ENCODE results near the gene SETD2.

The SETD2 gene

GRCh38 chr3:47163169-47164006, 525 bp downstream of the SETD2 start:
- H3K4me2 ChIP-seq (ENCODE audit: insufficient read depth, low read length), result peak overlapping the region; percentile 89
- peak overlapping the region; percentile 70 to 89 for H3K4me3 ChIP-seq (ENCODE audit: low read depth in 1 of 2, low read length in 2 of 2)
- DNase-seq (peak; percentile 50), ATAC-seq (ENCODE audit: insufficient read depth, low read depth) (peak; percentile 31)
- no peak for TF ChIP-seq EZH2 (IDR thresholded peaks at IDR 0.05; ENCODE audit: borderline replicate concordance, low read depth, low read length, severe bottlenecking)
- no peak for TF ChIP-seq CTCF (IDR thresholded peaks at IDR 0.05; ENCODE audit: borderline replicate concordance, extremely low read depth, low read length, poor library complexity, severe bottlenecking)
- peak overlapping the region; percentile 89 for H3K9ac ChIP-seq (ENCODE audit: low read depth, low read length)
- peaks cover 46% of the 10 kb centered on the region for H3K4me1 ChIP-seq (ENCODE audit: insufficient read depth, low read length)
- H3K79me2 ChIP-seq (ENCODE audit: insufficient read depth, low read length), result peaks cover 80% of the 10 kb centered on the region
- no peaks in the 10 kb centered on the region for H3K9me3 ChIP-seq (ENCODE audit: insufficient read depth, low read length, severe bottlenecking)
- peak overlapping the region; percentile 92 for H3K27ac ChIP-seq (ENCODE audit: low read length)
- H3K36me3 ChIP-seq (ENCODE audit: insufficient read depth, low read length), result peaks cover 6% of the 10 kb centered on the region; the same call in 1 of the 2 replicates
- H2AFZ ChIP-seq (ENCODE audit: low read depth, low read length), result peak overlapping the region; percentile 90
- no peaks in the 10 kb centered on the region for H3K27me3 ChIP-seq (ENCODE audit: insufficient read depth, low read length, poor library complexity)
- peaks cover 45% of the 10 kb centered on the region for H4K20me1 ChIP-seq (ENCODE audit: insufficient read depth, low read length)

- Histone ChIP-seq H3K27ac (ENCODE audit: low read length) (peak overlapping the region; percentile 92), H4K20me1 (ENCODE audit: insufficient read depth, low read length) (peaks cover 51% of the 10 kb centered on the region), H2AFZ (ENCODE audit: low read depth, low read length) (peak overlapping the region; percentile 90), H3K9ac (ENCODE audit: low read depth, low read length) (peak overlapping the region; percentile 89), H3K9me3 (ENCODE audit: insufficient read depth, low read length, severe bottlenecking) (no peaks in the 10 kb centered on the region), H3K79me2 (ENCODE audit: insufficient read depth, low read length) (peaks cover 87% of the 10 kb centered on the region), H3K36me3 (ENCODE audit: insufficient read depth, low read length) (peaks cover 6% of the 10 kb centered on the region; the same call in 1 of the 2 replicates), H3K4me3 (ENCODE audit: low read depth in 1 of 2, low read length in 2 of 2) (peak overlapping the region; percentile 70 to 89), H3K4me2 (ENCODE audit: insufficient read depth, low read length) (peak overlapping the region; percentile 89), H3K4me1 (ENCODE audit: insufficient read depth, low read length) (peaks cover 46% of the 10 kb centered on the region), H3K27me3 (ENCODE audit: insufficient read depth, low read length, poor library complexity) (no peaks in the 10 kb centered on the region)
- TF ChIP-seq CTCF (IDR thresholded peaks at IDR 0.05; ENCODE audit: borderline replicate concordance, extremely low read depth, low read length, poor library complexity, severe bottlenecking) (no peak), EZH2 (IDR thresholded peaks at IDR 0.05; ENCODE audit: borderline replicate concordance, low read depth, low read length, severe bottlenecking) (no peak)
- ATAC-seq (ENCODE audit: insufficient read depth, low read depth) (no peak), DNase-seq (no peak)
These were observed 1.2 kb downstream of the SETD2 start for GRCh38 chr3:47162697-47163168.

- Histone ChIP-seq H2AFZ (ENCODE audit: low read depth, low read length) (no peak overlapping the region), H3K4me1 (ENCODE audit: insufficient read depth, low read length) (peaks cover 46% of the 10 kb centered on the region), H3K9me3 (ENCODE audit: insufficient read depth, low read length, severe bottlenecking) (no peaks in the 10 kb centered on the region), H4K20me1 (ENCODE audit: insufficient read depth, low read length) (peaks cover 57% of the 10 kb centered on the region), H3K4me3 (ENCODE audit: low read depth in 1 of 2, low read length in 2 of 2) (peak overlapping the region; percentile 70 to 89), H3K9ac (ENCODE audit: low read depth, low read length) (peak overlapping the region; percentile 89), H3K4me2 (ENCODE audit: insufficient read depth, low read length) (peak overlapping the region; percentile 89), H3K27ac (ENCODE audit: low read length) (peak overlapping the region; percentile 92), H3K27me3 (ENCODE audit: insufficient read depth, low read length, poor library complexity) (no peaks in the 10 kb centered on the region), H3K36me3 (ENCODE audit: insufficient read depth, low read length) (peaks cover 6% of the 10 kb centered on the region; the same call in 1 of the 2 replicates), H3K79me2 (ENCODE audit: insufficient read depth, low read length) (peaks cover 93% of the 10 kb centered on the region)
- DNase-seq (no peak), ATAC-seq (ENCODE audit: insufficient read depth, low read depth) (no peak)
- TF ChIP-seq EZH2 (IDR thresholded peaks at IDR 0.05; ENCODE audit: borderline replicate concordance, low read depth, low read length, severe bottlenecking) (no peak), CTCF (IDR thresholded peaks at IDR 0.05; ENCODE audit: borderline replicate concordance, extremely low read depth, low read length, poor library complexity, severe bottlenecking) (no peak)
These were observed 1.8 kb downstream of the SETD2 start for GRCh38 chr3:47161983-47162696.

All from DND-41 (cell line).